HCT116 (cell line): ENCODE data around the gene PSD. TPM values are rescaled to one million over a fixed set of nuclear protein-coding genes. Genes with fewer than 3 reads are reported as not detected.

Source experiments
- ATAC-seq: fragments of 200-7000 bp; cut with Tn5 transposase; 2 replicates; pipeline ENCODE4 v1.9.1; 2020; ENCODE audit warnings: mild to moderate bottlenecking, moderate library complexity
- BruUV-seq: library from RNA; stranded (reverse); fragments of 400-500 nt; replicated peaks from 2 replicates; lab custom pipeline; 2021; lab: Mats Ljungman, UMichigan
- CTCF ChIA-PET: fragments of 300-600 bp; sonication (Branson Sonifier 250); formaldehyde crosslinking; loops from one replicate; lab custom pipeline; 2021; ENCODE audit warnings: antibody characterized with exemption; lab: Charles Lee
- POLR2A ChIA-PET: fragments of 300-600, 350-600 bp; sonication (Branson Sonifier 250); formaldehyde crosslinking; loops from one replicate; lab custom pipeline; 2021; ENCODE audit warnings: antibody characterized with exemption; lab: Charles Lee
- RAD21 ChIA-PET, 2 experiments: fragments of 300-600 bp; sonication (Branson Sonifier 250); formaldehyde crosslinking; loops; one replicate each; lab custom pipeline; 2023; ENCODE audit warnings: low total read pairs in 2 of 2; ENCODE audit not compliant: uncharacterized antibody in 2 of 2, unreplicated experiment in 2 of 2, low non-redundant PET in 1 of 2; lab: Charles Lee
- DNase-seq: peaks from one replicate; pipeline ENCODE4 v3.0.0-alpha.2; 2010; ENCODE audit warnings: low read depth, low spot score
- H2AFZ ChIP-seq: fragments of 200-600 bp; shearing (Covaris generic), sonication (generic); 2 replicates; pipeline ENCODE4 v1.6.1; 2017; ENCODE audit warnings: low read depth, mixed run types, mixed read lengths, antibody characterized with exemption, low read length; ENCODE audit not compliant: poor library complexity, severe bottlenecking
- H3K27ac ChIP-seq: 2 replicates; pipeline ENCODE4 v1.5.1; 2012; ENCODE audit warnings: low read depth, low read length
- H3K27me3 ChIP-seq: fragments of 200-600 bp; sonication (generic); 2 replicates; pipeline ENCODE4 v1.6.1; 2016; ENCODE audit warnings: mixed run types, low read length, mixed read lengths; ENCODE audit not compliant: insufficient read depth
- H3K36me3 ChIP-seq, 2 experiments: fragments of 200-500 bp in 1 of 2; fragments of 200-600 bp in 1 of 2; sonication (Bioruptor generic) in 1 of 2; sonication (generic) in 1 of 2; 2 replicates each; pipeline versions ENCODE4 v1.5.1 to v1.6.1; 2014 to 2016; ENCODE audit warnings: low read length in 2 of 2, inconsistent platforms in 1 of 2, mixed read lengths in 1 of 2, mixed run types in 1 of 2; ENCODE audit not compliant: insufficient read depth in 2 of 2, control insufficient read depth in 1 of 2
- H3K4me1 ChIP-seq, 2 experiments: fragments of 200-600 bp in 1 of 2; sonication (generic) in 1 of 2; 2 replicates each; pipeline versions ENCODE4 v1.5.1 to v1.6.1; 2012 to 2017; ENCODE audit warnings: low read length in 2 of 2, inconsistent platforms in 1 of 2, mild to moderate bottlenecking in 1 of 2, mixed read lengths in 1 of 2, mixed run types in 1 of 2, moderate library complexity in 1 of 2; ENCODE audit not compliant: insufficient read depth in 2 of 2, control insufficient read depth in 1 of 2
- H3K4me2 ChIP-seq: fragments of 200-600 bp; sonication (generic); 2 replicates; pipeline ENCODE4 v1.6.1; 2017; ENCODE audit warnings: mixed run types, low read length, mixed read lengths
- H3K4me3 ChIP-seq, 2 experiments: fragments of 200-600 bp in 1 of 2; sonication (generic) in 1 of 2; replicated peaks in 1 of 2; 2 replicates each; pipeline ENCODE4 v1.5.1; 2011 to 2016; ENCODE audit warnings: low read length in 2 of 2, control low read depth in 1 of 2, low read depth in 1 of 2, mild to moderate bottlenecking in 1 of 2, mixed read lengths in 1 of 2, mixed run types in 1 of 2
- H3K79me2 ChIP-seq: fragments of 200-600 bp; sonication (generic); 2 replicates; pipeline ENCODE4 v1.6.1; 2017; ENCODE audit warnings: mild to moderate bottlenecking, mixed run types, low read length, moderate library complexity, mixed read lengths; ENCODE audit not compliant: insufficient read depth
- H3K9ac ChIP-seq: fragments of 200-600 bp; sonication (generic); 2 replicates; pipeline ENCODE4 v1.6.1; 2016; ENCODE audit warnings: low read length, mixed read lengths
- H3K9me2 ChIP-seq: fragments of 200-600 bp; sonication (generic), shearing (Covaris generic); 2 replicates; pipeline ENCODE4 v1.6.1; 2017; ENCODE audit warnings: mixed run types, mild to moderate bottlenecking, moderate library complexity; ENCODE audit not compliant: insufficient read depth
- H3K9me3 ChIP-seq, 2 experiments: fragments of 200-500 bp in 1 of 2; fragments of 200-600 bp in 1 of 2; sonication (Bioruptor generic) in 1 of 2; sonication (generic) in 1 of 2; 2 replicates each; pipeline ENCODE4 v1.6.1; 2014 to 2017; ENCODE audit warnings: low read length in 2 of 2, mixed read lengths in 2 of 2, inconsistent platforms in 1 of 2, low read depth in 1 of 2, mild to moderate bottlenecking in 1 of 2, mixed run types in 1 of 2, moderate library complexity in 1 of 2; ENCODE audit not compliant: control insufficient read depth in 1 of 2, insufficient read depth in 1 of 2
- H4K20me1 ChIP-seq: fragments of 200-600 bp; sonication (generic), shearing (Covaris generic); 2 replicates; pipeline ENCODE4 v1.6.1; 2017; ENCODE audit warnings: mixed run types, mild to moderate bottlenecking, moderate library complexity; ENCODE audit not compliant: insufficient read depth
- EGR1 ChIP-seq: IDR thresholded peaks from 2 replicates; pipeline ENCODE4 v1.6.1; 2012; ENCODE audit warnings: low read depth
- ELF1 ChIP-seq: IDR thresholded peaks from 2 replicates; pipeline ENCODE4 v1.6.1; 2012; ENCODE audit warnings: low read depth, borderline replicate concordance
- EZH2phosphoT487 ChIP-seq: fragments of 200-600 bp; IDR thresholded peaks from 2 replicates; pipeline ENCODE4 v1.6.1; 2018; ENCODE audit warnings: antibody characterized with exemption, borderline replicate concordance
- MAX ChIP-seq: IDR thresholded peaks from 2 replicates; pipeline ENCODE4 v1.6.1; 2012
- POLR2A ChIP-seq: IDR thresholded peaks from 2 replicates; pipeline ENCODE4 v1.7.0; 2011; ENCODE audit warnings: borderline replicate concordance; ENCODE audit not compliant: insufficient read depth, insufficient read length; ENCODE audit errors: extremely low read depth
- RAD21 ChIP-seq: IDR thresholded peaks from 2 replicates; pipeline ENCODE4 v1.6.1; 2012; ENCODE audit warnings: low read depth, mild to moderate bottlenecking
- SIN3A ChIP-seq: IDR thresholded peaks from 2 replicates; pipeline ENCODE4 v1.6.1; 2012; ENCODE audit warnings: low read depth
- SRF ChIP-seq: IDR thresholded peaks from 2 replicates; pipeline ENCODE4 v1.6.1; 2012; ENCODE audit warnings: low read depth
- TCF7L2 ChIP-seq: IDR thresholded peaks from 2 replicates; pipeline ENCODE4 v1.7.0; 2011; ENCODE audit warnings: borderline replicate concordance, inconsistent platforms; ENCODE audit not compliant: insufficient read depth, insufficient read length; ENCODE audit errors: extremely low read depth
- intact Hi-C: fragments of 100-400 bp; cut with micrococcal nuclease; formaldehyde crosslinking; loops from 2 replicates; pipeline ENCODE4 v1.10.0; 2022
- total RNA-seq: library from RNA; stranded (reverse); gene quantifications from one replicate; pipeline ENCODE4 v1.2.1, GENCODE V29; 2021; ENCODE audit not compliant: unreplicated experiment
- TF ChIP-seq, protein P1 (sequence below): IDR thresholded peaks from 2 replicates; pipeline ENCODE4 v1.6.1; 2012

The PSD gene
- total RNA-seq, 1 experiment from 2014 or later: 9.7 TPM

- H3K9me3 ChIP-seq: no peaks in the 10 kb centered on the region
- RAD21 ChIA-PET: no interaction called here
- H3K4me3 ChIP-seq: no peak overlapping the region
- H3K9me2 ChIP-seq: no peaks in the 10 kb centered on the region
- no TSS peak for BruUV-seq
- H3K79me2 ChIP-seq: no peaks in the 10 kb centered on the region
- DNase-seq (no peak), ATAC-seq (no peak)
- no peak overlapping the region for H3K9ac ChIP-seq
- intact Hi-C loops: no loop called here
- TF ChIP-seq MAX (no peak), EGR1 (no peak), POLR2A (no peak), RAD21 (no peak), EZH2phosphoT487 (no peak), SIN3A (no peak), SRF (no peak), TCF7L2 (no peak)
- TF ChIP-seq, protein P1, sequence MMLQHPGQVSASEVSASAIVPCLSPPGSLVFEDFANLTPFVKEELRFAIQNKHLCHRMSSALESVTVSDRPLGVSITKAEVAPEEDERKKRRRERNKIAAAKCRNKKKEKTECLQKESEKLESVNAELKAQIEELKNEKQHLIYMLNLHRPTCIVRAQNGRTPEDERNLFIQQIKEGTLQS: no peak
- H3K4me1 ChIP-seq: no peaks in the 10 kb centered on the region
- CTCF ChIA-PET: no interaction called here
- POLR2A ChIA-PET: no interaction called here
- H2AFZ ChIP-seq: no peak overlapping the region
- no peaks in the 10 kb centered on the region for H3K27me3 ChIP-seq
- H4K20me1 ChIP-seq: no peaks in the 10 kb centered on the region
- H3K36me3 ChIP-seq: peaks cover 44 to 52% of the 10 kb centered on the region in 2 experiments; a peak in 3 of 4 replicates
- H3K4me2 ChIP-seq: no peak overlapping the region
- no peak overlapping the region for H3K27ac ChIP-seq
These were observed 41.7 kb downstream of the PSD start for GRCh38 chr10:102376901-102377300.

- Histone ChIP-seq H3K27me3 (no peaks in the 10 kb centered on the region), H3K36me3 (peaks cover 50 to 56% of the 10 kb centered on the region in 2 experiments), H3K27ac (no peak overlapping the region), H2AFZ (no peak overlapping the region), H3K4me3 (no peak overlapping the region), H3K9ac (no peak overlapping the region), H3K4me2 (no peak overlapping the region), H3K4me1 (no peaks in the 10 kb centered on the region), H4K20me1 (no peaks in the 10 kb centered on the region), H3K9me3 (peaks cover 0 to 2% of the 10 kb centered on the region in 2 experiments; a peak in 1 of 4 replicates), H3K9me2 (no peaks in the 10 kb centered on the region), H3K79me2 (no peaks in the 10 kb centered on the region)
- DNase-seq (no peak), ATAC-seq (peak; percentile 64)
- no TSS peak for BruUV-seq
- TF ChIP-seq ELF1: no peak
- TF ChIP-seq SRF: 0 out of 2 replicates have a peak, but pooled peaks have one; percentile 46
- RAD21 ChIA-PET: no interaction called here
- POLR2A ChIA-PET: no interaction called here
- intact Hi-C loops: no loop called here
- CTCF ChIA-PET: interaction anchor here (1.2 to 2.6 kb wide), 2 partner anchors 8 to 23 kb away, joined by 3 to 8 read pairs; no protein-coding TSS in a partner anchor
These were observed 42.7 kb downstream of the PSD start for GRCh38 chr10:102375867-102376266.
